ENCODE results near the gene S100A9. TPM values are rescaled to one million over a fixed set of nuclear protein-coding genes. Genes with fewer than 3 reads are reported as not detected.

S100A9 gene
- total RNA-seq (2021; fragmentation: NEBNext Ultra II Directional; extraction: Animal tissue kit (Norgen Biotek cat#: 25700)) = not detected
- long read RNA-seq = 0 reads

- no peaks in the 10 kb centered on the region for H3K36me3 Mint-ChIP-seq (ENCODE audit: low read depth)
- no peak for TF ChIP-seq CTCF (IDR thresholded peaks at IDR 0.05)
- no peak within 1 kb of the TSS for H3K27ac Mint-ChIP-seq
- no peaks in the 10 kb centered on the region for H3K4me1 Mint-ChIP-seq (ENCODE audit: low read depth)
- no peaks in the 10 kb centered on the region for H3K9me3 Mint-ChIP-seq
- H3K4me3 Mint-ChIP-seq = no peak within 1 kb of the TSS
- DNase-seq = no peak
- peaks cover 30% of the 10 kb centered on the region for H3K27me3 Mint-ChIP-seq (ENCODE audit: insufficient read depth)
Observed at GRCh38 chr1:153357853-153358690, at the start of gene S100A9. TSS of gene S100A9 (plus strand) at chr1:153357854. CDS start at chr1:153358284, 430 bp downstream.

GRCh38 chr1:153308540-153308939 is 49.1 kb upstream of the S100A9 start:
- Mint-ChIP-seq H3K27me3 (ENCODE audit: insufficient read depth) (peaks cover 12% of the 10 kb centered on the region), H3K9me3 (no peaks in the 10 kb centered on the region), H3K4me1 (ENCODE audit: low read depth) (no peaks in the 10 kb centered on the region), H3K27ac (no peak overlapping the region), H3K36me3 (ENCODE audit: low read depth) (no peaks in the 10 kb centered on the region), H3K4me3 (no peak overlapping the region)
- DNase-seq = no peak
- no peak for TF ChIP-seq CTCF (IDR thresholded peaks at IDR 0.05)

- H3K36me3 Mint-ChIP-seq (ENCODE audit: low read depth) = no peaks in the 10 kb centered on the region
- DNase-seq = no peak
- peaks cover 12% of the 10 kb centered on the region for H3K27me3 Mint-ChIP-seq (ENCODE audit: insufficient read depth)
- H3K4me1 Mint-ChIP-seq (ENCODE audit: low read depth) = no peaks in the 10 kb centered on the region
- TF ChIP-seq CTCF (IDR thresholded peaks at IDR 0.05) = no peak
- no peak overlapping the region for H3K4me3 Mint-ChIP-seq
- H3K9me3 Mint-ChIP-seq = no peaks in the 10 kb centered on the region
- H3K27ac Mint-ChIP-seq = no peak overlapping the region
Observed at GRCh38 chr1:153309441-153309840, 48.2 kb upstream of the S100A9 start.

- DNase-seq = no peak
- Mint-ChIP-seq H3K27ac (no peak overlapping the region), H3K36me3 (ENCODE audit: low read depth) (no peaks in the 10 kb centered on the region), H3K27me3 (ENCODE audit: insufficient read depth) (peaks cover 10% of the 10 kb centered on the region), H3K9me3 (no peaks in the 10 kb centered on the region), H3K4me3 (no peak overlapping the region), H3K4me1 (ENCODE audit: low read depth) (no peaks in the 10 kb centered on the region)
- TF ChIP-seq CTCF (IDR thresholded peaks at IDR 0.05) = no peak
Observed at GRCh38 chr1:153310526-153310925, 47.1 kb upstream of the S100A9 start.

GRCh38 chr1:153312570-153313186 is 45.0 kb upstream of the S100A9 start, which contains the start of gene PGLYRP3:
TSS of gene PGLYRP3 (minus strand) at chr1:153312952. CDS start at chr1:153310665, 2,287 bp downstream.
- no peaks in the 10 kb centered on the region for H3K4me1 Mint-ChIP-seq (ENCODE audit: low read depth)
- H3K27ac Mint-ChIP-seq = no peak within 1 kb of the TSS
- H3K27me3 Mint-ChIP-seq (ENCODE audit: insufficient read depth) = peaks cover 8% of the 10 kb centered on the region
- no peak for DNase-seq
- H3K4me3 Mint-ChIP-seq = no peak within 1 kb of the TSS
- H3K9me3 Mint-ChIP-seq = no peaks in the 10 kb centered on the region
- TF ChIP-seq CTCF (IDR thresholded peaks at IDR 0.05) = no peak
- H3K36me3 Mint-ChIP-seq (ENCODE audit: low read depth) = no peaks in the 10 kb centered on the region

All from HFFc6 (cell line).